Stimulated activated CD4-positive, alpha-beta T cell treated with anti-CD3 and anti-CD28 coated beads, Interleukin-12 subunit alpha, Interleukin-12 subunit beta, amount 100 ng/mL, for 48 hours (primary cell): Measurements from ENCODE around the gene C9orf153.
"Not testable (repeated sequence)": the region's sequence is repeated elsewhere in the genome, so short reads cannot be mapped to it uniquely, and the experiment has no call there.

Source experiments
- DNase-seq, 3 donors: peaks; one replicate each; pipeline ENCODE4 v3.0.0-alpha.2; 2020; ENCODE audit warnings: low read depth in 2 of 3, low spot score in 1 of 3

The C9orf153 gene

GRCh38 chr9:86259557-86259956 lies at the start of gene C9orf153:
TSS of gene C9orf153 (minus strand) at chr9:86259657. CDS start at chr9:86229603, 30,054 bp downstream.
- no peak for DNase-seq

GRCh38 chr9:86308687-86309086 lies 49.2 kb upstream of the C9orf153 start:
- no peak for DNase-seq

GRCh38 chr9:86304236-86304730 lies 44.8 kb upstream of the C9orf153 start:
- no peak for DNase-seq

- DNase-seq: peak in 1 of 3 donors; percentile 36
Measured at GRCh38 chr9:86303316-86303975, 44.0 kb upstream of the C9orf153 start.

- DNase-seq: no peak
Measured at GRCh38 chr9:86301686-86302085, 42.2 kb upstream of the C9orf153 start.

- DNase-seq: no peak
Measured at GRCh38 chr9:86300701-86301100, 41.2 kb upstream of the C9orf153 start.

GRCh38 chr9:86298873-86299272 lies 39.4 kb upstream of the C9orf153 start:
- DNase-seq: no peak

- DNase-seq: not testable (repeated sequence)
Measured at GRCh38 chr9:86290341-86290740, 30.9 kb upstream of the C9orf153 start.

GRCh38 chr9:86288499-86289198 lies 29.2 kb upstream of the C9orf153 start:
- no peak for DNase-seq

- no peak for DNase-seq
Measured at GRCh38 chr9:86287013-86287412, 27.6 kb upstream of the C9orf153 start.

GRCh38 chr9:86286278-86286677 lies 26.8 kb upstream of the C9orf153 start:
- DNase-seq: no peak

- no peak for DNase-seq
Measured at GRCh38 chr9:86285261-86285660, 25.8 kb upstream of the C9orf153 start.

- peak in 1 of 3 donors; percentile 53 for DNase-seq
Measured at GRCh38 chr9:86282979-86283535, 23.6 kb upstream of the C9orf153 start.

- peak; percentile 93 to 98 (median 95) for DNase-seq
Measured at GRCh38 chr9:86282077-86282978, 22.9 kb upstream of the C9orf153 start, which contains the start of gene ISCA1. TSS of gene ISCA1 (minus strand) at chr9:86282538. CDS start at chr9:86282458, 80 bp downstream.

- DNase-seq: peak in 1 of 3 donors; percentile 12
Measured at GRCh38 chr9:86281593-86282076, 22.2 kb upstream of the C9orf153 start.

- no peak for DNase-seq
Measured at GRCh38 chr9:86280580-86280979, 21.1 kb upstream of the C9orf153 start.

GRCh38 chr9:86279839-86280238 lies 20.4 kb upstream of the C9orf153 start:
- no peak for DNase-seq

- no peak for DNase-seq
Measured at GRCh38 chr9:86277072-86277471, 17.6 kb upstream of the C9orf153 start.

GRCh38 chr9:86275962-86276361 lies 16.5 kb upstream of the C9orf153 start:
- DNase-seq: no peak

- no peak for DNase-seq
Measured at GRCh38 chr9:86274821-86275643, 15.6 kb upstream of the C9orf153 start.
